A549 (cell line): Measurements from ENCODE around the gene WNT5B.

Source experiments
- HDAC2 ChIP-seq: fragments of 200-600 bp; sonication (generic); IDR thresholded peaks from 2 replicates; pipeline ENCODE4 v1.6.1; 2016
- POLR2A ChIP-seq: IDR thresholded peaks from 2 replicates; pipeline ENCODE4 v1.6.1; 2012; ENCODE audit warnings: mild to moderate bottlenecking, low read length
- TF ChIP-seq, protein P1 (sequence below): fragments of >200 bp; sonication (Bioruptor Twin); formaldehyde crosslinking; IDR thresholded peaks from 3 replicates; pipeline ENCODE4 v1.5.1; 2016
- TF ChIP-seq, protein P2 (sequence below): fragments of 450-650 bp; IDR thresholded peaks from 2 replicates; pipeline ENCODE4 v1.6.1; 2014; ENCODE audit warnings: antibody characterized with exemption
- TF ChIP-seq, protein P3 (sequence below): IDR thresholded peaks from 2 replicates; pipeline ENCODE4 v1.6.1; 2012
- TF ChIP-seq, protein P4 (sequence below): fragments of 250-450 bp; sonication (Bioruptor Pico); IDR thresholded peaks from 2 replicates; pipeline ENCODE4 v1.5.0; 2020; ENCODE audit warnings: low read depth, mild to moderate bottlenecking, moderate library complexity

DNA sequence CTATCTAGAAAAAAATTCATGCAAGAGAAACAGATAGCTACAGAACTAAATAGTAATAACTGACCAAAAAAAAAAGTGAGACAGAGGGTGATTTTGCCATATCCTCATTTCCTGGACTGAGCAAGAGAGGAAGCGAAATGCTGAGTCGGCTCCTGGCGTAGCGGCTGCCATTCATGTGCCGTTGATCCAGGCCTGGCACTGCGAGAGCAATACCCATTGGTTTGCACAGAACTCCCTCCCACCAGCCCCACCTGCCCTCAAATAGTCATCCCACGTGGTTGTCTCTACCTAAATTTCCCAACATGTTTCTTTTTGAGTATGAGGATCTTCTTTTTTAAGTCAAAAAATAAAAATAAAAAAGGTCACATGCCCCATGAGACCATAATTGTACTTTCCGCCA is 9.4 kb upstream of the WNT5B start:
- TF ChIP-seq, protein P1, sequence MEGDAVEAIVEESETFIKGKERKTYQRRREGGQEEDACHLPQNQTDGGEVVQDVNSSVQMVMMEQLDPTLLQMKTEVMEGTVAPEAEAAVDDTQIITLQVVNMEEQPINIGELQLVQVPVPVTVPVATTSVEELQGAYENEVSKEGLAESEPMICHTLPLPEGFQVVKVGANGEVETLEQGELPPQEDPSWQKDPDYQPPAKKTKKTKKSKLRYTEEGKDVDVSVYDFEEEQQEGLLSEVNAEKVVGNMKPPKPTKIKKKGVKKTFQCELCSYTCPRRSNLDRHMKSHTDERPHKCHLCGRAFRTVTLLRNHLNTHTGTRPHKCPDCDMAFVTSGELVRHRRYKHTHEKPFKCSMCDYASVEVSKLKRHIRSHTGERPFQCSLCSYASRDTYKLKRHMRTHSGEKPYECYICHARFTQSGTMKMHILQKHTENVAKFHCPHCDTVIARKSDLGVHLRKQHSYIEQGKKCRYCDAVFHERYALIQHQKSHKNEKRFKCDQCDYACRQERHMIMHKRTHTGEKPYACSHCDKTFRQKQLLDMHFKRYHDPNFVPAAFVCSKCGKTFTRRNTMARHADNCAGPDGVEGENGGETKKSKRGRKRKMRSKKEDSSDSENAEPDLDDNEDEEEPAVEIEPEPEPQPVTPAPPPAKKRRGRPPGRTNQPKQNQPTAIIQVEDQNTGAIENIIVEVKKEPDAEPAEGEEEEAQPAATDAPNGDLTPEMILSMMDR = no peak
- TF ChIP-seq, protein P2, sequence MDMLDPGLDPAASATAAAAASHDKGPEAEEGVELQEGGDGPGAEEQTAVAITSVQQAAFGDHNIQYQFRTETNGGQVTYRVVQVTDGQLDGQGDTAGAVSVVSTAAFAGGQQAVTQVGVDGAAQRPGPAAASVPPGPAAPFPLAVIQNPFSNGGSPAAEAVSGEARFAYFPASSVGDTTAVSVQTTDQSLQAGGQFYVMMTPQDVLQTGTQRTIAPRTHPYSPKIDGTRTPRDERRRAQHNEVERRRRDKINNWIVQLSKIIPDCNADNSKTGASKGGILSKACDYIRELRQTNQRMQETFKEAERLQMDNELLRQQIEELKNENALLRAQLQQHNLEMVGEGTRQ = no peak
- TF ChIP-seq POLR2A = no peak
- TF ChIP-seq, protein P3, sequence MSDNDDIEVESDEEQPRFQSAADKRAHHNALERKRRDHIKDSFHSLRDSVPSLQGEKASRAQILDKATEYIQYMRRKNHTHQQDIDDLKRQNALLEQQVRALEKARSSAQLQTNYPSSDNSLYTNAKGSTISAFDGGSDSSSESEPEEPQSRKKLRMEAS = no peak
- no peak for TF ChIP-seq HDAC2
- TF ChIP-seq, protein P4, sequence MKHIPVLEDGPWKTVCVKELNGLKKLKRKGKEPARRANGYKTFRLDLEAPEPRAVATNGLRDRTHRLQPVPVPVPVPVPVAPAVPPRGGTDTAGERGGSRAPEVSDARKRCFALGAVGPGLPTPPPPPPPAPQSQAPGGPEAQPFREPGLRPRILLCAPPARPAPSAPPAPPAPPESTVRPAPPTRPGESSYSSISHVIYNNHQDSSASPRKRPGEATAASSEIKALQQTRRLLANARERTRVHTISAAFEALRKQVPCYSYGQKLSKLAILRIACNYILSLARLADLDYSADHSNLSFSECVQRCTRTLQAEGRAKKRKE (CRISPR knock-in tag) = no peak
